Measurements from ENCODE around the gene MCRIP2.
"Not testable (repeated sequence)": the region's sequence is repeated elsewhere in the genome, so short reads cannot be mapped to it uniquely, and the experiment has no call there.

Gene MCRIP2

GRCh38 chr16:681746-682427, 40.3 kb downstream of the MCRIP2 start:
- no peak for DNase-seq (ENCODE audit: low spot score)

GRCh38 chr16:682493-683395, 41.1 kb downstream of the MCRIP2 start:
- no peak for DNase-seq (ENCODE audit: low spot score)

- no peak for DNase-seq (ENCODE audit: low spot score)
Observed at GRCh38 chr16:683396-684070, 41.9 kb downstream of the MCRIP2 start.

- peak; percentile 92 for DNase-seq (ENCODE audit: low spot score)
Observed at GRCh38 chr16:684071-684794, 42.6 kb downstream of the MCRIP2 start, which contains the start of gene JMJD8. Gene JMJD8 (minus strand): TSS chr16:684334. CDS start chr16:684319, 15 bp downstream.

GRCh38 chr16:684961-685696, 43.5 kb downstream of the MCRIP2 start:
- no peak for DNase-seq (ENCODE audit: low spot score)

GRCh38 chr16:685967-686366, 44.3 kb downstream of the MCRIP2 start:
- no peak for DNase-seq (ENCODE audit: low spot score)

- DNase-seq (ENCODE audit: low spot score): no peak
Observed at GRCh38 chr16:686459-687260, 45.0 kb downstream of the MCRIP2 start.

GRCh38 chr16:687499-687898, 45.9 kb downstream of the MCRIP2 start:
- no peak for DNase-seq (ENCODE audit: low spot score)

- DNase-seq (ENCODE audit: low spot score): no peak
Observed at GRCh38 chr16:689175-689897, 47.7 kb downstream of the MCRIP2 start.

GRCh38 chr16:691242-691641, 49.6 kb downstream of the MCRIP2 start:
- not testable (repeated sequence) for DNase-seq (ENCODE audit: low spot score)

- no peak for DNase-seq (ENCODE audit: low spot score)
Observed at GRCh38 chr16:692356-693108, 50.9 kb downstream of the MCRIP2 start.

- DNase-seq (ENCODE audit: low spot score): no peak
Observed at GRCh38 chr16:693364-693763, 51.7 kb downstream of the MCRIP2 start.

GRCh38 chr16:693766-694165, 52.1 kb downstream of the MCRIP2 start:
- no peak for DNase-seq (ENCODE audit: low spot score)

- DNase-seq (ENCODE audit: low spot score): no peak
Observed at GRCh38 chr16:694187-694862, 52.7 kb downstream of the MCRIP2 start.

- DNase-seq (ENCODE audit: low spot score): no peak
Observed at GRCh38 chr16:694863-695354, 53.3 kb downstream of the MCRIP2 start.

GRCh38 chr16:695355-696089, 53.9 kb downstream of the MCRIP2 start:
- DNase-seq (ENCODE audit: low spot score): peak; percentile 68
